Calu3 (cell line): ENCODE data around the gene INTS1. TPM values are rescaled to one million over a fixed set of nuclear protein-coding genes. Genes with fewer than 3 reads are reported as not detected.

Experiments
- BruUV-seq: library from RNA; stranded (reverse); fragments of 400-500 nt; replicated peaks from 2 replicates; lab custom pipeline; 2021; lab: Mats Ljungman, UMichigan
- CTCF ChIA-PET: fragments of 300-600 bp; sonication (Branson Sonifier 250); formaldehyde crosslinking; loops from one replicate; lab custom pipeline; 2022; ENCODE audit warnings: antibody characterized with exemption; lab: Charles Lee
- DNase-seq: peaks from one replicate; pipeline ENCODE4 v3.0.0; 2022
- H3K27ac Mint-ChIP-seq: one replicate; pipeline ENCODE4 v1.8.0; 2022; ENCODE audit warnings: mixed read lengths; ENCODE audit not compliant: unreplicated experiment
- H3K27me3 Mint-ChIP-seq: one replicate; pipeline ENCODE4 v1.8.0; 2022; ENCODE audit warnings: mixed read lengths; ENCODE audit not compliant: unreplicated experiment
- H3K36me3 Mint-ChIP-seq: one replicate; pipeline ENCODE4 v1.8.0; 2022; ENCODE audit warnings: mild to moderate bottlenecking, moderate library complexity, mixed read lengths; ENCODE audit not compliant: insufficient read depth, unreplicated experiment
- H3K4me1 Mint-ChIP-seq: one replicate; pipeline ENCODE4 v1.8.0; 2022; ENCODE audit warnings: mild to moderate bottlenecking, low read depth, mixed read lengths; ENCODE audit not compliant: unreplicated experiment
- H3K4me3 Mint-ChIP-seq: one replicate; pipeline ENCODE4 v1.8.0; 2022; ENCODE audit warnings: mild to moderate bottlenecking, low read depth, moderate library complexity, mixed read lengths; ENCODE audit not compliant: unreplicated experiment
- H3K9me3 Mint-ChIP-seq: one replicate; pipeline ENCODE4 v1.8.0; 2022; ENCODE audit warnings: low read depth, mixed read lengths; ENCODE audit not compliant: unreplicated experiment
- intact Hi-C: fragments of 100-400 bp; cut with micrococcal nuclease; formaldehyde crosslinking; loops from one replicate; pipeline ENCODE4 v1.10.0; 2022; ENCODE audit not compliant: unreplicated experiment
- total RNA-seq: library from RNA; stranded (reverse); gene quantifications from 2 replicates; pipeline ENCODE4 v1.2.3, GENCODE V29; 2022
- TF ChIP-seq, protein P1 (sequence below): fragments of 200-600 bp; IDR thresholded peaks from one replicate; pipeline ENCODE4 v1.8.0; 2022; ENCODE audit warnings: antibody characterized with exemption; ENCODE audit not compliant: unreplicated experiment

The INTS1 gene
- total RNA-seq, 1 experiment from 2014 or later = 192 TPM

DNA sequence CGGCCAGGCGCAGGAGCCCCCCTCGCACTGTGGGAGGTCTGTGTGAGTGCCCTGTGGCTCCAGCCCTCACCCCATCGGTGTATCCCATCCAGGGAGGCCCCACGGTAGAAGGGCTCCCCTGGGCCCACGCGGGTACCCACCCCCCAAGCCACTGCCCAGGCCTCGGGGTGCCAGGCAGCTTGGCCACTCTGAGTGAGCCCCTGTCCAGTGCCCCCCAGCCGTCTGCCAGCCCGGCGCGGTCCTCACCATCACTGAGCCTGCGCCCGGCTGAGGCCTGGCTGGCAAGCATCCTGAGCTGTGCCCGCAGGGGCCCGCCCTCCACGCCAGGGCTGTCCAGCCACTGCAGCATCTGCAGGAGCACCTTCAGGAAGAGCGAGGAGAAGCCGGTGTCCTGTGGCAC lies 25.7 kb downstream of the INTS1 start:
- TF ChIP-seq, protein P1, sequence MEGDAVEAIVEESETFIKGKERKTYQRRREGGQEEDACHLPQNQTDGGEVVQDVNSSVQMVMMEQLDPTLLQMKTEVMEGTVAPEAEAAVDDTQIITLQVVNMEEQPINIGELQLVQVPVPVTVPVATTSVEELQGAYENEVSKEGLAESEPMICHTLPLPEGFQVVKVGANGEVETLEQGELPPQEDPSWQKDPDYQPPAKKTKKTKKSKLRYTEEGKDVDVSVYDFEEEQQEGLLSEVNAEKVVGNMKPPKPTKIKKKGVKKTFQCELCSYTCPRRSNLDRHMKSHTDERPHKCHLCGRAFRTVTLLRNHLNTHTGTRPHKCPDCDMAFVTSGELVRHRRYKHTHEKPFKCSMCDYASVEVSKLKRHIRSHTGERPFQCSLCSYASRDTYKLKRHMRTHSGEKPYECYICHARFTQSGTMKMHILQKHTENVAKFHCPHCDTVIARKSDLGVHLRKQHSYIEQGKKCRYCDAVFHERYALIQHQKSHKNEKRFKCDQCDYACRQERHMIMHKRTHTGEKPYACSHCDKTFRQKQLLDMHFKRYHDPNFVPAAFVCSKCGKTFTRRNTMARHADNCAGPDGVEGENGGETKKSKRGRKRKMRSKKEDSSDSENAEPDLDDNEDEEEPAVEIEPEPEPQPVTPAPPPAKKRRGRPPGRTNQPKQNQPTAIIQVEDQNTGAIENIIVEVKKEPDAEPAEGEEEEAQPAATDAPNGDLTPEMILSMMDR = no peak
- no peak for DNase-seq
- no peaks in the 10 kb centered on the region for H3K27me3 Mint-ChIP-seq
- no peak overlapping the region for H3K4me3 Mint-ChIP-seq
- no TSS peak for BruUV-seq
- H3K27ac Mint-ChIP-seq = no peak overlapping the region
- CTCF ChIA-PET = no interaction called here
- H3K9me3 Mint-ChIP-seq = no peaks in the 10 kb centered on the region
- H3K4me1 Mint-ChIP-seq = no peaks in the 10 kb centered on the region
- intact Hi-C loops = no loop called here
- H3K36me3 Mint-ChIP-seq = peaks cover 80% of the 10 kb centered on the region

DNA sequence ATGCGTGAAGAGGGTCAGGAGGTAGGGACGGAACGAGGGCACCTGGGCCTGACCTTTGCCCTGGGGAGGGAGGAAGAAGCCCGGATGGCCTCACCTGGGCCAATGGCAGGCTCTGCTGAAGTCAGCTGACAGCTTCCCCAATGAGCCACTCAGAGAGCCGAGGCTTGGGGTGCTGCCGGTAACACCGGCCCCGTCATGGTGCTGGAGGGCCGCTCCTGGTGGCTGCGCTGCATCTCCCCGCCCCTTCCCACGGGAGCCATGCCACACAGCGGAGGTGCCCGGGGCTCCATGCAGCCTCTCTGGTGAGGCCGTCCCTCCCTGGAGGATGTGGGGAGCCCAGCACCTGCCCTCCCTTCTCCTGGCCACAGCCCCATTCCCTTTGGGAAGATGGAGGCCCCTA lies 27.3 kb downstream of the INTS1 start:
- BruUV-seq = no TSS peak
- H3K36me3 Mint-ChIP-seq = peaks cover 85% of the 10 kb centered on the region
- H3K27ac Mint-ChIP-seq = no peak overlapping the region
- H3K4me3 Mint-ChIP-seq = no peak overlapping the region
- TF ChIP-seq, protein P1 = no peak
- H3K4me1 Mint-ChIP-seq = no peaks in the 10 kb centered on the region
- no peaks in the 10 kb centered on the region for H3K27me3 Mint-ChIP-seq
- intact Hi-C loops = no loop called here
- no peak for DNase-seq
- CTCF ChIA-PET = no interaction called here
- H3K9me3 Mint-ChIP-seq = no peaks in the 10 kb centered on the region

DNA sequence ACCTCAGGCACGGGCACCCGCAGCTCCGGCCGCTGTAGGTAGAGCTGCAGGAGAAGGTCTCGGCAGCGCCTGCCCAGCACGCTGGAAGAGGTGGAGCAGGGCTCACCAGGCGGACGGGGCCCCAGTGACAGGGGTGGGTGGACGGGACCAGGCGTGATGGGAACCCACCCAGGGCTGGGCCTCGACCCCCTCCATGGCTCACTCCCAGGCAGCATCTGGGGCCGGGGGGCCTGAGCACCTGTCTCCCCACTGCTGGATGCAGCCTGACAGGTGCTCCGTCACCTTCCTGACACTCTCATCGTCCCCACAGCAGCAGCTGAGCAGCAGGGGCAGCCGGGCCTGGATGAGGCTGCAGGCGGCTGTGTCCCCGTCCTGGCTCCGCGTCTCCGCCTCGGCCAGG lies 28.2 kb downstream of the INTS1 start:
- intact Hi-C loops = no loop called here
- H3K4me3 Mint-ChIP-seq = no peak overlapping the region
- no peaks in the 10 kb centered on the region for H3K9me3 Mint-ChIP-seq
- DNase-seq = no peak
- peaks cover 82% of the 10 kb centered on the region for H3K36me3 Mint-ChIP-seq
- CTCF ChIA-PET = interaction anchor here (0.7 to 1.1 kb wide), 2 partner anchors 15 to 791 kb away, joined by 3 read pairs; no protein-coding TSS in a partner anchor
- H3K27me3 Mint-ChIP-seq = no peaks in the 10 kb centered on the region
- TF ChIP-seq, protein P1 = no peak
- H3K27ac Mint-ChIP-seq = no peak overlapping the region
- no TSS peak for BruUV-seq
- no peaks in the 10 kb centered on the region for H3K4me1 Mint-ChIP-seq

DNA sequence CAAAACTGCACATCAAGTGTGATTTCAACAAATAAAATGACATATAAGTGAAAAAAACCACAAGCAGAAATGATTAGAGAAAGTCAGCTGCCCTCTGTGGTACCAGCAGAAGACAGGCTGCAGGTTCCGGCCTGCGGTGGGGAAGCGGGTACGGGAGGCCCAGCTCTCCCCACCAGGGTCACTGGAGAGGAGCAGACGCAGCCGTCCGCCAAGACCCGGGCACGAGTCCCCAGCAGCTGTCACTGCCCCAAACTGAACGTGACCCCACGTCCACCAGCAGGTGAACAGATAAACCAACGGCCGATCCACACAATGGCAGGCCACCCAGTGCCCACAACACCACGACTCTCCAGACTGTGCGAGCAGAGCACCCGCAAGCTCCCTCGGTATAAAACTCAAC lies 28.8 kb downstream of the INTS1 start:
- Mint-ChIP-seq H3K36me3 (peaks cover 76% of the 10 kb centered on the region), H3K4me3 (no peak overlapping the region), H3K27me3 (no peaks in the 10 kb centered on the region), H3K9me3 (no peaks in the 10 kb centered on the region), H3K27ac (no peak overlapping the region), H3K4me1 (no peaks in the 10 kb centered on the region)
- CTCF ChIA-PET = interaction anchor here (1.1 to 1.7 kb wide), 3 partner anchors 15 to 298 kb away, joined by 3 to 4 read pairs (median 3); no protein-coding TSS in a partner anchor
- intact Hi-C loops = no loop called here
- TF ChIP-seq, protein P1 = no peak
- no peak for DNase-seq
- no TSS peak for BruUV-seq
